GM18868 (cell line): ENCODE results near the gene EEF2.
"Not testable (repeated sequence)": the region's sequence is repeated elsewhere in the genome, so short reads cannot be mapped to it uniquely, and the experiment has no call there.

ENCODE experiments used
- ATAC-seq: cut with Tn5 transposase; IDR thresholded peaks from one replicate; pipeline ENCODE4 v1.9.1; 2021; ENCODE audit warnings: mild to moderate bottlenecking, moderate library complexity; ENCODE audit not compliant: unreplicated experiment

The EEF2 gene

DNA sequence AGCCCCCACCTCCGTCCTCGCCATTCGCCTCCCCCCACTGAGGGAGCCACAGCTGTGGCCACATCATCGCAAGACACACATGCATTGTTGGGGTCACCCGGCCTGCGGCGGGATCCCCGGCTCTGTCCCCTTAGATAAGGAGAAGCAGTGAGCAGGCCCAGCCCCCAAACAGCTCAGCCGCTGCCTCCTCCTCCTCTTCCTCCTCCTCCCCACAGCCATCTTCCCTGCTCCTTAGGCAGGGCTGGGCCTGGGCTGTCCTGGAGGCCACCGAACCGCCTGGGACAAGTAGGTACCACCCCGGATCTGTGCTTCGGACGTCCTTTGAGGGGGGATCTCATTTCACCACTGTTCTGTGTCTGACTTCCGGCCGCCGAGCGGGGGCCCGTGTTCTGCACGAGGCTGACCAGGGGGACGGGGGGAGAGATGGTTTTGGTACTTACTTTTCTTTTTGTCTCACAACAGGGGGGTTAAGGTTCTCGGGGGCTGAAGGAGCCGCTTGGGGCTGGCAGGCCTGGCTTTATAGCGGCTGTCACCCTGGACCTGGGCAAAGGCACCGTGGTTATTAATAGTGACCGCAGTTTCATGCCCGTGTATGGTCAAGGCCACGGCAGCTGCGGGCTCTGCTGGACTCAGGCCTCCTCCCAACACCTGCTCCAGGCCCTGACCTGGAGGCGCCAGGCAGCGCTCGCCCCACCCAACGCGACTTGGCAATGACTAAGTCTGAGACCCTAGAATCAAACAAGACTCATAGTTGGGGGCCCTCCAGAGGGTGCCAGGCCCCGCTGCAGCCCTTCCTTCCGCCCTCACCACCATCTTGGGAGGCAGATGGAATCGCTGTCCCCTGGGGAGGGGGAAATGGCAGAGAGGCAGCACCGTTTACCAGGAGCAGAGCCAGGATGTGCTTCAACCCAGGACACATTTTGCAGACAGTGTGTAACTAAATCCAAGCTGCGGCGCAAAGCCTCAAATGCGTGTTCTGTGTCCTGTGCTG, 34.1 kb downstream of the EEF2 start:
- ATAC-seq, result no peak

DNA sequence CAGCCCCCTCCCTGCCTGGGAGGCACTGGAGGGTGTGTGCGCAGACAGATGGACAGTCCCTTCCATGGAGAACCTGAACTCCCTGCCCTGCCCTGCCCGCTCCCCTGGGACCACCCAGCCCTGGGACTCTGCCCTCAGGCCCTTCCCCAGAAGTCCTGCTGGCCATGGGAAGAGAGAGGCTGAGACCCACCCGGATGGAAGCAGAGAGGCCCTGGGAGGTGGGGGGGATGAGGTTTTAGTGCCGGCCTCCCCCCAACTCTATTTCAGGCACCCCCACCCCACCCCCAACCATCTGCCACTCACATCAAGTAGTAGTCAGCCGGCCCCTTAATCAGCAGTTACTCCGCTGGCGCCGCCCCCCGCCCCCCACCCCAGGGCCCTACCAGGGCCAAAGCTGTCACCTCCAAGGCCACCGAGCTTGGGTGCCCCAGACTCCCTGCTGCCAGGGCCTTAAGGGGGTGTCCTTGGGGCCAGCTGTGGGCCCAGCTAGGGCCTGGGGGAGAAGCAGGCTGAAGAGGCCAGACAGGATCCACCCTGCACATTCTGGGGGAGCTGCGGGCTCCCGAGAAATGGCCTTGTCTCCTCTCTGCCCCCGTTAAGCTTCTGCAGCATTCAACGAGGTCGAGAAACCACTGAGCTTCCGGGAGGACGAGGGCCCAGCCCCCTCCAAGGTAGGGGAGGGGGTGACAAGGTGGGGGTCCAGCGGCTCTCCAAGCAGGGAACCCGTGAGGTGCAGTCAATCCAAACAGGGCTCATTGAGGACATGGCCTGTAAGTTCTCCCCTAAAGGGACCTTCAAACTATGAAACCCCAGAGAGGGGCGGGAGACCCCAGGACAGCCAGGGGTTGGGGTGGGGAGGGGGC, 35.0 kb downstream of the EEF2 start:
- no peak for ATAC-seq

DNA sequence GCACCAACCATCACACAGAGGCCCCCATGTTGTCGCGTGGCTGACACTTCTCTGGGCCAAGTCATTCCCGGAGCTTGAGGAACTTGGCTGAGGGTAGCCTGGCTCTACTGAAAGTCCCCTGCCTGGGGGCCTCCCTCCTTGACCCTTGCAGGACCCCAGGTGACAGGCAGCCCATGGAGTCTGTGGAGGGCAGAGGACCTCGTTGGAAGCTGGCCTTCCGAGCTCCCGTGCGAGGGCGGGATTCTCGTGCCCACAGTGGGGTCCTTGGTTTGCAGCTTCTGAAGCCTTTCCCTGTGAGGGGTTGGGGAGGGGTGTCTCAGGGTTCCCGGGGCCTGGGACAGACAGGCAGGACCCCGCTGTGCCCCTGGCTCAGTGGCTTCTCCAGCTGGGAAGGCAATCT, 36.0 kb downstream of the EEF2 start:
- no peak for ATAC-seq

DNA sequence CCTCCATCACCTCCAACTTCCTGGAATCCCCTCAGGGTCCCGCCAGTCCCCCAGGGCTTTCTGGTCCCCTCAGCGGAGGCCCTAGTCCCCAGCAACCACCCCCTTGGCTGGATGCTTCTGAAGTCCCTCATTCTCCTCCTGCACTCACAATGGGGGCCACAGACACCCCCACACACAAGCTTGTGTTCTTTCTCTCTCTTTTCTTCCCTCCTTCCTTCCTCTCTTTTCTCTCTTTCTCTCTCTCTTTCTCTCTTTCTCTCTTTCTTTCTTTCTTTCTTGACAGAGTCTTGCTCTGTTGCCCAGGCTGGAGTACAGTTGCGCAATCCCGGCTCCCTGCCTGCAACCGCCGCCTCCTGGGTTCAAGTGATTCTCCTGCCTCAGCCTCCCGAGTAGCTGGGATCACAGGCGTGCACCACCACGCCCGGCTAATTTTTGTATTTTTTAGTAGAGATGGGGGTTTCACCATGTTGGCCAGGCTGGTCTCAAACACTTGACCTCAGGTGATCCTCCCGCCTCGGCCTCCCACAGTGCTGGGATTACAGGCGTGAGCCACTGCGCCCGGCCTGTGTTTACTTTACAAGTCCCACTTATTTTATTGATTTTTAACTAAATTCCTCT, 37.8 kb downstream of the EEF2 start:
- not testable (repeated sequence) for ATAC-seq

DNA sequence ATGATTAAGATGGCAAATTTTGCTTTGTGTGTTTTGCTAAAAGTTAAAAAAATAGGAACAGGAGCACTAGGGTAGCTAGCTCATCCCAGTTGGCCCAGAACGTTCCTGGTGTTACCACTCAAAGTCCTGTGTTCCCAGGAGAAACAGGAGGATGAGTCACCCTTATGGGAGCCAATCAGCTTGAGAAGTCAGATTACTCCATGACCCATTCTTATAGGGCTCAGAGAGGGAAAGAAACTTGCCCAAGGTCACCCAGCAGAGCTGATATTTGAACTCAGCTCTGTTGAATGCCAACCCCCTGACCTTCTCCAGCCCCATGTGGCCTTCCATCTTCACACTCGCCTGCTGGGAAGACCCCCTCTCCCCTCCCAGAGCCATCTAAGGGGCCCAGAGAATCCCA, 39.4 kb downstream of the EEF2 start:
- ATAC-seq, result no peak

DNA sequence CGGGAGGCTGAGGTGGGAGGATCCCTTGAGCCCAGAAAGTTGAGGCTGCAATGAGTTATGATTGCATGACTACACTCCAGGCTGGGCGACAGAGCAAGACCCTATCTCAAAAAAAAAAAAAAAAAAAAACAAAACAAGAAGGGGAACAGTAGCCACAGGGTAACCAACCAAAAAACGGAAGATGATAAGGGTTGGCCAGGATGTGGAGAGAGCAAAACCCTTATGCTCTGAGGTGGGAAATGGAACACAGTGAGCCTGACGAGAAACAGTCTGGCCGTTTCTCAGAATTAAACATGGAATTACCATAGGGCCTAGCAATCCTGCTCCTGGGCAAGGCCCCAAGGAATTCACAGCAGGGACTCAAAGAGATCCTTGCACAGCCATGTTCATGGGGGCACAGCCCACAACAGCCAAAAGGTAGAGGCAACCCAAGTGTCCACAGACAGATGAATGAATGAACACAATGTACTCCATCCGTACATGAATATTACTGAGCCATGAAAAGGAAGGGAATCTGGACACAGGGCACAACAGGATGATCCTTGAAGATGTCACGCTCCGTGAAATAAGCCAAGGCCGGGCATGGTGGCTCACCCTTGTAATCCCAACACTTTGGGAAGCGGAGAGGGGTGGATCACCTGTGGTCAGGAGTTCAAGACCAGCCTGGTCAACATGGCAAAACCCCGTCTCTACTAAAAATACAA, 41.1 kb downstream of the EEF2 start:
- ATAC-seq, result no peak

DNA sequence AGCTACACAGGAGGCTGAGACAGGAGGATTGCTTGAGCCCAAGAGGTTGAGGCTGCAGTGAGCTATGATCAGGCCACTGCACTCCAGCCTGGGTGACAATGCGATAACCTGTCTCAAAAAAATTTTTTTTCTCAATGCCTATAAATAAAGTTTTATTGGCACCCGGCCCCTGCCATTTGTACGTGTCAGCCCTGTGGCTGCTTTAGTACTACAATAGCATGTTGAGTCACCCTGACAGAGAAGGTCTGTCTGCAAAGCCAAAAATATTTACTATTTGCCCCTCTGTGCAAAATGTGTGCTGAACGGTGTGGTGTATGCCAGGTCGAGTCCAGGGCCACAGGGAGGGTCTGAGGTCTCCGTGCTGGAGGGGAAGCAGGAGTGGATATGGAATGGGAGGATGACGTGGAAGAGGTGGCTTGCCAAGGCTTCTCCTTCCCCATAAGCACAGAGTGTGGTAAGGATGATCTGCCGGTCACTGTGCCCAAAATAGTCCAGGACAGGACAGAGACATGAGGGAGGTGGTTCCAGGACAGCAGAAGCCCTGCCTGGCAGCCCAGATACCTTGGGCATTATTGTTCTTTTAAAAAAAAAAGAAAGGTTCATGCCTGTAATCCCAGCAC, 42.4 kb downstream of the EEF2 start:
- no peak for ATAC-seq

DNA sequence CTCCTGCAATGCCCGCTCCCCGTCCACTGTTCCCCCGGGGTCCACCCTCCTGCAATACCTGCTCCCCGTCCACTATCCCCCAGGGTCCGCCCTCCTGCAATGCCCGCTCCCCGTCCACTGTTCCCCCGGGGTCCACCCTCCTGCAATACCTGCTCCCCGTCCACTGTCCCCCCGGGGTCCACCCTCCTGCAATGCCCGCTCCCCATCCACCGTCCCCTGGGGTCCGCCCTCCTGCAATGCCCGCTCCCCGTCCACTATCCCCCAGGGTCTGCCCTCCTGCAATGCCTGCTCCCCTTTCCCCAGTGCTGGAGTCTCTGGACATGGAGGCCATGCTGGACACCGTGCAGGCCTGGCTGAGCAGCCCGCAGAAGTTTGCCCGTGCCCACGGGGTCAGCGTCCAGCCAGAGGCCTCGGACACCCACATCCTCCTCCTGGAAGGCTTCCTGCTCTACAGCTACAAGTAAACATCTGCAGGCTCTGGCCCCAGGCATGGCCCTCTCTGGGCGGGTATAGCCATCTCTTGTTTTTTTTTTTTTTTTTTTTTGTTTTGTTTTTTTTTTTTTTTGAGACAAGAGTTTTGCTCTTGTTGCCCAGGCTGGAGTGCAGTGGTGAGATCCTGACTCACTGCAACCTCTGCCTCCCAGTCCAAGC, 46.8 kb downstream of the EEF2 start:
- not testable (repeated sequence) for ATAC-seq

DNA sequence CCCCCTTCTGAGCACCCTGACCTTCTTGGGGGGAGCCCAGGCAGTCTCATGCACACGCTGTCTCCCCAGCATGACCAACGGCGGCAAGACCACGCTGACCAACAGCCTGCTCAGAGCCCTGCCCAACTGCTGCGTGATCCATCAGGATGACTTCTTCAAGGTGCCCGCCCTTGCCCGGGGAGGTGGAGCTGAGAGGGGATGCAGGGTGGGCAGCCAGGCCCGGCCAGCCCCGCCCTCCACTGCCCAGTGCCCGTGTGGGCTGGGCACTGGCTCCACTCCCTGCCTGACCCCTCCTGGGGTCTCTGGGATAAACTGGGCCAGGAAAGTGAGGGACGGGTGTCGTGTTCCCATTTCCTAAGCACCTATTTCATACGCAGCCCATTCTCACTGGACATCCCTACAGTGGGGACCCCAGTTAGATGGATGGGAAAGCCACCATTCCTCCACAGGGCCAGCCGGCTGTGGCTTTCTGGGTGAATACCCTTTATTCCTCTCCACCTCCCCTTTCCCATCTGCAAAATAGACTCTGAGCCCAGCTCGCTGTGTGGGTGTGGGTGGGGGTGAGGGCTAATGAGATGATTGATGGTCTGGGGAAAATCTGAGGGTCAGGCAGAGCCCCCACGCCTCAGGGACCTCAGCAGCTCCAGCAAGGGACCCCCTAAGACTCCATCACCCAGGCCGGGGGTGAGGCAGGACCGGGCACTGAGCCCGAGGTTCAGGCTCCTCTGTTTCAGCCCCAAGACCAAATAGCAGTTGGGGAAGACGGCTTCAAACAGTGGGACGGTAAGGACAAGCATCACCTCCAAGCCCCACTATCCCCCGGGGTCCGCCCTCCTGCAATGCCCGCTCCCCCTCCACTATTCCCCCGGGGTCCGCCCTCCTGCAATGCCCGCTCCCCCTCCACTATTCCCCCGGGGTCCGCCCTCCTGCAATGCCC, 48.5 kb downstream of the EEF2 start:
- no peak for ATAC-seq

DNA sequence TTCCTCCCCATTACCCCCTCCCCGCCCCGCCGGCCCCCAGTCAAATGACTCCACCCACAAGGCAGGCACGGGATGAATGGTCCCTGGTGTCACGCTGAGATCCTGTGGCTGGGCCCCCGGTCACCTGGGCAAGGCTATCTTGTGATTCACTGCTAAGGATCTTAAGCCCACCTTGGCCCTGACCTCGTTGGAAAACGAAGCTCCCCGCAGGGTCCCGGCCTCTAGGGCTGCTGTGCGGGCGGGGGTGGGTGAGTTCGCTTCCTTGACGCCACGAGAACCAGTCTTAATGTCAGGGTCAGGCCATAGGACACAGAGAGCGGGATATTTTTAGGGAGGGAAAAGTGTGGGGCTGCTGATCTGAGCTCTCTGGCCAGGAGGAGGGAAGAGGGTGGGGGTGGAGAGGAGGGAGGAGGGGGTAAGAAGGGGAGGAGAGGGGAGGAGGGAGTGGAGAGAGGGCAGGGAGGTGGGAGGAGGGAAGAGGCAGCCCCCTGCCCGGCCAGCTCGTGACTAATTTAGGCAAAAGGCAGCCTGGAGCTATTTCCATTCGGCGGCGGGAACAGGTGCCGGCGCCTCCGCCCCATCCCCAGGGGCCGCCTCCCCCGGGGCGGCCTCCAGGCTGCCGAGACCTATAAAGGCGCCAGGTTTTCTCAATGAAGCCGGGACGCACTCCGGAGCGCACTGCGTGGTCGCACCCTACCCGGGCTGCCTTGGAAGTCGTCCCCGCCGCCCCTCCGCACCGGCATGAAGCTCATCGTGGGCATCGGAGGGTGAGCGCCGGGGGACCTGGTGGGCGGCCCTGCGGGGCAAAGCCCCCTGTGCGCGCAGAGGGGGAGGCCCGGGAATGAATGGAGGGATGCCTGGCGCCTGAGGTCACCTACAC, 52.1 kb downstream of the EEF2 start, which contains the start of gene NMRK2:
Gene NMRK2 (plus strand): TSS at position 139 of the 880 bp plus-strand sequence. CDS start 603 bp downstream, at position 742.
- no peak for ATAC-seq

DNA sequence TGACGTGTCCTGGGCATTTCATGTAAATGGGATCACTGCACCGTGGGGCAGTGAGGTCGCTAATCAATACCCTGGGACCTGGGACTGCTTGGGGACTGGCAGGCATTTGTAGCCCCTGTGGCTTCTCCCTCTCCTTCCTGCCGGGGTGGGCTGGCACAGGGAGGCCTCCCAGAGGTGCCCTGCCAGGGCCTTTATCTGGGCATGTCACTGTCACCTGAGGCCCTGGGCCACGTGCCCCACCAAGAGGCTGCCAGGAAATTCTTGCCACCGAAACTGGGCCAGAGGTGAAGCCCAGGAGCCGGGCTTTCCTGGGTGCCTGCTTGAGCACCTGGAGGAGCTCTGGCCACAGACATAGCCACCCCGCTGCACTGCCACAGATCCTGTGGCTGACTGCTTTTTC, 54.2 kb downstream of the EEF2 start:
- no peak for ATAC-seq
